Activated CD8-positive, alpha-beta memory T cell treated with anti-CD3 and anti-CD28 coated beads for 48 hours (primary cell): ENCODE measurements around the gene GHDC.

Source experiments
- DNase-seq, 3 experiments: peaks; one replicate each; pipeline ENCODE4 v3.0.0-alpha.2; 2020; ENCODE audit warnings: low read depth in 2 of 3, low spot score in 2 of 3

The GHDC gene

GRCh38 chr17:42183741-42184711, 10.3 kb downstream of the GHDC start:
- DNase-seq, result peak; percentile 58 to 66 (median 61)

GRCh38 chr17:42182927-42183734, 11.2 kb downstream of the GHDC start:
- no peak for DNase-seq

- DNase-seq, result no peak
Measured at GRCh38 chr17:42181851-42182207, 12.5 kb downstream of the GHDC start.

- DNase-seq, result peak; percentile 72 to 92 (median 81)
Measured at GRCh38 chr17:42180922-42181850, 13.1 kb downstream of the GHDC start, which contains the start of gene KCNH4. Gene KCNH4 (minus strand): TSS chr17:42181142. CDS start chr17:42180945, 197 bp downstream.

GRCh38 chr17:42180411-42180921, 13.8 kb downstream of the GHDC start:
- no peak for DNase-seq

- no peak for DNase-seq
Measured at GRCh38 chr17:42179911-42180410, 14.3 kb downstream of the GHDC start.

- no peak for DNase-seq
Measured at GRCh38 chr17:42179335-42179734, 15.0 kb downstream of the GHDC start.

- DNase-seq, result no peak
Measured at GRCh38 chr17:42178817-42179216, 15.5 kb downstream of the GHDC start.

GRCh38 chr17:42177684-42178083, 16.6 kb downstream of the GHDC start:
- no peak for DNase-seq

- no peak for DNase-seq
Measured at GRCh38 chr17:42174126-42174783, 20.0 kb downstream of the GHDC start.

GRCh38 chr17:42171831-42172230, 22.5 kb downstream of the GHDC start:
- no peak for DNase-seq

GRCh38 chr17:42169351-42169750, 24.9 kb downstream of the GHDC start:
- DNase-seq, result no peak

- no peak for DNase-seq
Measured at GRCh38 chr17:42167807-42168206, 26.5 kb downstream of the GHDC start.

- DNase-seq, result no peak
Measured at GRCh38 chr17:42166196-42166763, 28.0 kb downstream of the GHDC start.

- no peak for DNase-seq
Measured at GRCh38 chr17:42165751-42166150, 28.5 kb downstream of the GHDC start.

GRCh38 chr17:42163696-42164407, 30.4 kb downstream of the GHDC start:
- no peak for DNase-seq

GRCh38 chr17:42163113-42163512, 31.2 kb downstream of the GHDC start:
- DNase-seq, result peak in 2 of 3 experiments; percentile 41 to 51

- no peak for DNase-seq
Measured at GRCh38 chr17:42160531-42160910, 33.8 kb downstream of the GHDC start.
